H9 (cell line): ENCODE measurements around the gene MRPS15. TPM values are rescaled to one million over a fixed set of nuclear protein-coding genes. Genes with fewer than 3 reads are reported as not detected.

Source experiments
- DNase-seq: peaks from one replicate; pipeline ENCODE4 v3.0.0-alpha.2; 2017
- H2AFZ ChIP-seq: one replicate; pipeline ENCODE4 v1.6.1; 2013; ENCODE audit warnings: mild to moderate bottlenecking, low read length, control low read depth, moderate library complexity
- H2AK5ac ChIP-seq: 2 replicates; pipeline ENCODE4 v1.6.1; 2013; ENCODE audit warnings: low read length, control low read depth, mixed read lengths; ENCODE audit not compliant: insufficient read length
- H2BK120ac ChIP-seq: one replicate; pipeline ENCODE4 v1.6.1; 2013; ENCODE audit warnings: low read depth, mild to moderate bottlenecking, low read length, control low read depth, inconsistent platforms; ENCODE audit not compliant: poor library complexity, severe bottlenecking
- H2BK12ac ChIP-seq: 2 replicates; pipeline ENCODE4 v1.6.1; 2013; ENCODE audit warnings: low read length, control low read depth, mixed read lengths, low read depth; ENCODE audit not compliant: insufficient read length
- H2BK15ac ChIP-seq: 2 replicates; pipeline ENCODE4 v1.6.1; 2013; ENCODE audit warnings: low read depth, low read length, control low read depth
- H2BK20ac ChIP-seq: one replicate; pipeline ENCODE4 v1.6.1; 2013; ENCODE audit warnings: low read depth, mild to moderate bottlenecking, low read length, control low read depth, inconsistent platforms; ENCODE audit not compliant: poor library complexity, severe bottlenecking
- H2BK5ac ChIP-seq: 2 replicates; pipeline ENCODE4 v1.6.1; 2013; ENCODE audit warnings: low read length, control low read depth, mixed read lengths; ENCODE audit not compliant: insufficient read length
- H3K14ac ChIP-seq: 2 replicates; pipeline ENCODE4 v1.6.1; 2013; ENCODE audit warnings: low read length, control low read depth; ENCODE audit not compliant: insufficient read depth
- H3K18ac ChIP-seq: 2 replicates; pipeline ENCODE4 v1.6.1; 2013; ENCODE audit warnings: low read depth, mild to moderate bottlenecking, mixed read lengths, low read length, control low read depth; ENCODE audit not compliant: insufficient read length
- H3K23ac ChIP-seq: 2 replicates; pipeline ENCODE4 v1.6.1; 2013; ENCODE audit warnings: low read length, control low read depth, mixed read lengths, low read depth; ENCODE audit not compliant: insufficient read length
- H3K23me2 ChIP-seq: 2 replicates; pipeline ENCODE4 v1.6.1; 2013; ENCODE audit warnings: low read depth, mild to moderate bottlenecking, mixed read lengths, low read length, control low read depth; ENCODE audit not compliant: insufficient read length, poor library complexity, severe bottlenecking
- H3K27ac ChIP-seq: 2 replicates; pipeline ENCODE4 v1.5.1; 2013; ENCODE audit warnings: low read length, control low read depth, mixed read lengths, low read depth; ENCODE audit not compliant: insufficient read length
- H3K27me3 ChIP-seq: 2 replicates; pipeline ENCODE4 v1.6.1; 2013; ENCODE audit warnings: low read length, control low read depth, inconsistent platforms; ENCODE audit not compliant: insufficient read depth
- H3K4ac ChIP-seq: 2 replicates; pipeline ENCODE4 v1.6.1; 2013; ENCODE audit warnings: low read depth, mild to moderate bottlenecking, control low read depth, inconsistent platforms, low read length, moderate library complexity
- H3K4me1 ChIP-seq: 2 replicates; pipeline ENCODE4 v1.6.1; 2013; ENCODE audit warnings: low read length, control low read depth, inconsistent platforms; ENCODE audit not compliant: insufficient read depth
- H3K4me2 ChIP-seq: 2 replicates; pipeline ENCODE4 v1.6.1; 2013; ENCODE audit warnings: low read length, control low read depth, mixed read lengths; ENCODE audit not compliant: insufficient read length, insufficient read depth
- H3K56ac ChIP-seq: 2 replicates; pipeline ENCODE4 v1.6.1; 2013; ENCODE audit warnings: low read depth, mild to moderate bottlenecking, mixed read lengths, low read length, control low read depth; ENCODE audit not compliant: insufficient read length
- H3K79me1 ChIP-seq: 2 replicates; pipeline ENCODE4 v1.6.1; 2013; ENCODE audit warnings: low read depth, mild to moderate bottlenecking, moderate library complexity, low read length, control low read depth, inconsistent platforms; ENCODE audit not compliant: insufficient read depth, poor library complexity, severe bottlenecking
- H3K79me2 ChIP-seq: 2 replicates; pipeline ENCODE4 v1.6.1; 2013; ENCODE audit warnings: low read length, control low read depth, inconsistent platforms; ENCODE audit not compliant: insufficient read depth
- H3K9ac ChIP-seq: 2 replicates; pipeline ENCODE4 v1.6.1; 2013; ENCODE audit warnings: low read length, control low read depth, mixed read lengths; ENCODE audit not compliant: insufficient read length; ENCODE audit errors: extremely low read depth
- H3K9me3 ChIP-seq: one replicate; pipeline ENCODE4 v1.6.1; 2013; ENCODE audit warnings: low read depth, low read length, inconsistent platforms; ENCODE audit not compliant: control insufficient read depth
- H3T11ph ChIP-seq: one replicate; pipeline ENCODE4 v1.6.1; 2013; ENCODE audit warnings: mild to moderate bottlenecking, low read length, control low read depth, inconsistent platforms
- H4K20me1 ChIP-seq: one replicate; pipeline ENCODE4 v1.6.1; 2013; ENCODE audit not compliant: control insufficient read depth, insufficient read length, insufficient read depth
- H4K5ac ChIP-seq: 2 replicates; pipeline ENCODE4 v1.6.1; 2013; ENCODE audit warnings: low read depth, mild to moderate bottlenecking, mixed read lengths, low read length, control low read depth; ENCODE audit not compliant: insufficient read length
- H4K8ac ChIP-seq: replicated peaks from 2 replicates; pipeline ENCODE4 v1.6.1; 2013; ENCODE audit warnings: low read length, control low read depth, mixed read lengths, low read depth; ENCODE audit not compliant: insufficient read length
- H4K91ac ChIP-seq: 2 replicates; pipeline ENCODE4 v1.6.1; 2013; ENCODE audit warnings: low read depth, mild to moderate bottlenecking, moderate library complexity, mixed read lengths, low read length, control low read depth; ENCODE audit not compliant: insufficient read length
- H3K27ac Mint-ChIP-seq, 3 experiments: 2 replicates in 2 of 3; 3 replicates in 1 of 3; pipeline ENCODE4 v1.8.0; 2020 to 2021; ENCODE audit warnings: mixed read lengths in 3 of 3, mild to moderate bottlenecking in 1 of 3, moderate library complexity in 1 of 3
- H3K27me3 Mint-ChIP-seq: 2 replicates; pipeline ENCODE4 v1.8.0; 2021; ENCODE audit warnings: low read depth, mild to moderate bottlenecking, moderate library complexity, mixed read lengths
- H3K36me3 Mint-ChIP-seq, 3 experiments: 2 replicates in 2 of 3; 3 replicates in 1 of 3; pipeline ENCODE4 v1.8.0; 2020 to 2021; ENCODE audit warnings: low read depth in 3 of 3, mixed read lengths in 3 of 3; ENCODE audit not compliant: insufficient read depth in 1 of 3
- H3K4me1 Mint-ChIP-seq, 2 experiments: 2 replicates each; pipeline ENCODE4 v1.8.0; 2020; ENCODE audit warnings: mixed read lengths in 2 of 2
- H3K4me3 Mint-ChIP-seq, 2 experiments: 2 replicates in 1 of 2; 3 replicates in 1 of 2; pipeline ENCODE4 v1.8.0; 2020 to 2021; ENCODE audit warnings: mild to moderate bottlenecking in 2 of 2, mixed read lengths in 2 of 2, moderate library complexity in 1 of 2
- H3K9me3 Mint-ChIP-seq, 2 experiments: 2 replicates in 1 of 2; 3 replicates in 1 of 2; pipeline ENCODE4 v1.8.0; 2020; ENCODE audit warnings: mild to moderate bottlenecking in 2 of 2, mixed read lengths in 2 of 2, moderate library complexity in 1 of 2
- WGBS: extraction: QIAGEN DNeasy Blood & Tissue Kit; methylation state at CpG from one replicate; pipeline ENCODE4 v1.1.7; 2013; ENCODE audit warnings: missing lambda C conversion rate, low lambda C conversion rate, mixed read lengths; ENCODE audit not compliant: insufficient read length; ENCODE audit errors: extremely low coverage; 5-methylcytosine and 5-hydroxymethylcytosine counted together
- total RNA-seq: library from RNA; stranded (reverse); gene quantifications from 2 replicates; pipeline ENCODE4 v1.2.1, GENCODE V29; 2021
- TF ChIP-seq, protein P1 (sequence below): fragments of 200-600 bp; sonication (generic); conservative IDR thresholded peaks from 3 replicates; pipeline ENCODE4 v1.8.0; 2021; ENCODE audit warnings: antibody characterized with exemption, mild to moderate bottlenecking

MRPS15 gene
- total RNA-seq, 1 experiment from 2014 or later = 111 TPM

DNA sequence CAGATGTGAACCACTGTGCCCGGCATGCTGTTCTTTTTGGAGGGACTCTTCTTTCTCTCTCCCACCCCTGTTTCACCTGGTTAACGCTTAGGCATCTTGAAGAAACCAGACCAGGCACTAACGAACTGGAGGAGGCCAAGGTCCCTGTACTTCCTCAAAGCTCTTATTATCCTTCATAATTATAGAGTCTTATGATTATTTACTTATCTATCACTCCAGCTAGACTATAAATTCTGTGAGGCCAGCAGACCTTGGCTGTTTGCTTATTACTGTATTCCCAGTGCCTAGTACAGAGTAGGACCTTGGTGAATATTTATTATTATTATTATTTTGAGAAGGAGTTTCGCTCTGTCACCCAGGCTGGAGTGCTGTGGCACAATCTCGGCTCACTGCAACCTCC lies 12.8 kb upstream of the MRPS15 start:
- no CpG with 5 or more reads among the region's 5 CpGs for WGBS
- Histone ChIP-seq H3K79me1 (no peaks in the 10 kb centered on the region), H3K14ac (no peak overlapping the region), H3K79me2 (no peaks in the 10 kb centered on the region), H3T11ph (no peak overlapping the region), H2AK5ac (no peak overlapping the region), H3K56ac (no peak overlapping the region), H2BK120ac (no peak overlapping the region), H3K23me2 (no peaks in the 10 kb centered on the region), H2BK20ac (no peak overlapping the region), H2BK15ac (no peak overlapping the region), H4K20me1 (peaks cover 4% of the 10 kb centered on the region), H3K9me3 (no peaks in the 10 kb centered on the region), H3K4ac (no peak overlapping the region), H4K5ac (no peak overlapping the region), H2BK12ac (no peak overlapping the region), H3K23ac (no peak overlapping the region), H4K91ac (no peak overlapping the region), H3K9ac (no peak overlapping the region), H4K8ac (no peak overlapping the region), H2BK5ac (no peak overlapping the region), H2AFZ (no peak overlapping the region), H3K4me2 (no peak overlapping the region), H3K27me3 (no peaks in the 10 kb centered on the region; the same call in 1 of the 2 replicates), H3K27ac (no peak overlapping the region), H3K4me1 (no peaks in the 10 kb centered on the region), H3K18ac (no peak overlapping the region)
- H3K36me3 Mint-ChIP-seq = no peaks in the 10 kb centered on the region
- H3K4me3 Mint-ChIP-seq = no peak overlapping the region
- H3K4me1 Mint-ChIP-seq = peaks cover 6 to 9% of the 10 kb centered on the region in 2 experiments
- no peak for DNase-seq
- no peaks in the 10 kb centered on the region for H3K9me3 Mint-ChIP-seq
- H3K27me3 Mint-ChIP-seq = peaks cover 53% of the 10 kb centered on the region
- H3K27ac Mint-ChIP-seq = no peak overlapping the region
- TF ChIP-seq, protein P1, sequence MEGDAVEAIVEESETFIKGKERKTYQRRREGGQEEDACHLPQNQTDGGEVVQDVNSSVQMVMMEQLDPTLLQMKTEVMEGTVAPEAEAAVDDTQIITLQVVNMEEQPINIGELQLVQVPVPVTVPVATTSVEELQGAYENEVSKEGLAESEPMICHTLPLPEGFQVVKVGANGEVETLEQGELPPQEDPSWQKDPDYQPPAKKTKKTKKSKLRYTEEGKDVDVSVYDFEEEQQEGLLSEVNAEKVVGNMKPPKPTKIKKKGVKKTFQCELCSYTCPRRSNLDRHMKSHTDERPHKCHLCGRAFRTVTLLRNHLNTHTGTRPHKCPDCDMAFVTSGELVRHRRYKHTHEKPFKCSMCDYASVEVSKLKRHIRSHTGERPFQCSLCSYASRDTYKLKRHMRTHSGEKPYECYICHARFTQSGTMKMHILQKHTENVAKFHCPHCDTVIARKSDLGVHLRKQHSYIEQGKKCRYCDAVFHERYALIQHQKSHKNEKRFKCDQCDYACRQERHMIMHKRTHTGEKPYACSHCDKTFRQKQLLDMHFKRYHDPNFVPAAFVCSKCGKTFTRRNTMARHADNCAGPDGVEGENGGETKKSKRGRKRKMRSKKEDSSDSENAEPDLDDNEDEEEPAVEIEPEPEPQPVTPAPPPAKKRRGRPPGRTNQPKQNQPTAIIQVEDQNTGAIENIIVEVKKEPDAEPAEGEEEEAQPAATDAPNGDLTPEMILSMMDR = no peak
